Glutamatergic neuron (in vitro differentiated cells): ENCODE data around the gene ARHGAP21. TPM values are rescaled to one million over a fixed set of nuclear protein-coding genes. Genes with fewer than 3 reads are reported as not detected.

Experiments used
- DNase-seq: peaks from one replicate; pipeline ENCODE4 v3.0.0; 2022
- H3K27ac Mint-ChIP-seq: one replicate; pipeline ENCODE4 v1.8.0; 2020; ENCODE audit warnings: mild to moderate bottlenecking, mixed read lengths, inconsistent platforms; ENCODE audit not compliant: unreplicated experiment
- H3K27me3 Mint-ChIP-seq: one replicate; pipeline ENCODE4 v1.8.0; 2020; ENCODE audit warnings: mild to moderate bottlenecking, moderate library complexity, mixed read lengths, inconsistent platforms; ENCODE audit not compliant: unreplicated experiment
- H3K36me3 Mint-ChIP-seq: one replicate; pipeline ENCODE4 v1.8.0; 2020; ENCODE audit warnings: mild to moderate bottlenecking, mixed read lengths, inconsistent platforms; ENCODE audit not compliant: unreplicated experiment
- H3K4me1 Mint-ChIP-seq: one replicate; pipeline ENCODE4 v1.8.0; 2020; ENCODE audit warnings: mild to moderate bottlenecking, low read depth, mixed read lengths, inconsistent platforms; ENCODE audit not compliant: unreplicated experiment
- H3K4me3 Mint-ChIP-seq: one replicate; pipeline ENCODE4 v1.8.0; 2020; ENCODE audit warnings: mild to moderate bottlenecking, mixed read lengths, inconsistent platforms; ENCODE audit not compliant: unreplicated experiment
- H3K9me3 Mint-ChIP-seq: one replicate; pipeline ENCODE4 v1.8.0; 2020; ENCODE audit warnings: mild to moderate bottlenecking, moderate library complexity, mixed read lengths, inconsistent platforms; ENCODE audit not compliant: unreplicated experiment
- total RNA-seq: library from RNA; stranded (reverse); fragmentation: NEBNext Ultra II Directional; extraction: Animal tissue kit (Norgen Biotek cat#: 25700); gene quantifications from one replicate; pipeline ENCODE4 v1.2.1, GENCODE V29; 2021; ENCODE audit not compliant: unreplicated experiment
- TF ChIP-seq, protein P1 (sequence below): fragments of 200-600 bp; sonication (generic); IDR thresholded peaks from one replicate; pipeline ENCODE4 v1.5.0; 2021; ENCODE audit not compliant: partially characterized antibody, unreplicated experiment

Gene ARHGAP21
- total RNA-seq, 1 donor from 2014 or later: 217 TPM

GRCh38 chr10:24720096-24720495, 3.6 kb downstream of the ARHGAP21 start:
- Mint-ChIP-seq H3K9me3 (peaks cover 15% of the 10 kb centered on the region), H3K4me3 (no peak overlapping the region), H3K4me1 (peaks cover 7% of the 10 kb centered on the region), H3K27ac (no peak overlapping the region), H3K36me3 (no peaks in the 10 kb centered on the region), H3K27me3 (peaks cover 8% of the 10 kb centered on the region)
- TF ChIP-seq, protein P1, sequence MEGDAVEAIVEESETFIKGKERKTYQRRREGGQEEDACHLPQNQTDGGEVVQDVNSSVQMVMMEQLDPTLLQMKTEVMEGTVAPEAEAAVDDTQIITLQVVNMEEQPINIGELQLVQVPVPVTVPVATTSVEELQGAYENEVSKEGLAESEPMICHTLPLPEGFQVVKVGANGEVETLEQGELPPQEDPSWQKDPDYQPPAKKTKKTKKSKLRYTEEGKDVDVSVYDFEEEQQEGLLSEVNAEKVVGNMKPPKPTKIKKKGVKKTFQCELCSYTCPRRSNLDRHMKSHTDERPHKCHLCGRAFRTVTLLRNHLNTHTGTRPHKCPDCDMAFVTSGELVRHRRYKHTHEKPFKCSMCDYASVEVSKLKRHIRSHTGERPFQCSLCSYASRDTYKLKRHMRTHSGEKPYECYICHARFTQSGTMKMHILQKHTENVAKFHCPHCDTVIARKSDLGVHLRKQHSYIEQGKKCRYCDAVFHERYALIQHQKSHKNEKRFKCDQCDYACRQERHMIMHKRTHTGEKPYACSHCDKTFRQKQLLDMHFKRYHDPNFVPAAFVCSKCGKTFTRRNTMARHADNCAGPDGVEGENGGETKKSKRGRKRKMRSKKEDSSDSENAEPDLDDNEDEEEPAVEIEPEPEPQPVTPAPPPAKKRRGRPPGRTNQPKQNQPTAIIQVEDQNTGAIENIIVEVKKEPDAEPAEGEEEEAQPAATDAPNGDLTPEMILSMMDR: no peak
- DNase-seq: no peak

- H3K4me3 Mint-ChIP-seq: no peak overlapping the region
- no peak overlapping the region for H3K27ac Mint-ChIP-seq
- H3K9me3 Mint-ChIP-seq: peaks cover 13% of the 10 kb centered on the region
- peaks cover 11% of the 10 kb centered on the region for H3K4me1 Mint-ChIP-seq
- DNase-seq: no peak
- no peaks in the 10 kb centered on the region for H3K36me3 Mint-ChIP-seq
- TF ChIP-seq, protein P1: no peak
- H3K27me3 Mint-ChIP-seq: peaks cover 5% of the 10 kb centered on the region
Measured at GRCh38 chr10:24718031-24718855, 5.4 kb downstream of the ARHGAP21 start.

DNA sequence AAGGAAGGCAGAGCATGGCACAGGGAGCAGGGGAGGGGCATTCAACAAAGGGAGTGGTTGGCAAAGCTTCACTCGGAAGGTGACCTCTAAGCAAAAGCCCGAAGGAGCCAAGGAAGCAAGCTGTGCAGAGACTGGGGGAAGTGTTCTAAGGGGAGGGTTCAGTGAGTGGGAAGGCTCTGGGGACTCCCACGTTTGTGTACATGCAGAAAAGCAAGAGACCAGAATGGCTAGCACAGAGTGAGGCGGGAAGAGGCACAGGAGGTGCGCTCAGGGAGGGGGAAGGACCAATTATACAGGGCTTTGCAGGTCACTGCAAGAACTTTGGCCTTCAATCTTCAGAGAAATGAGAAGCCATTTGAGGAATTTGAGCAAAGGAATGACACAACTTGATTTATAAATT, 7.4 kb downstream of the ARHGAP21 start:
- H3K4me1 Mint-ChIP-seq: peaks cover 17% of the 10 kb centered on the region
- H3K9me3 Mint-ChIP-seq: peaks cover 6% of the 10 kb centered on the region
- H3K36me3 Mint-ChIP-seq: no peaks in the 10 kb centered on the region
- no peak overlapping the region for H3K27ac Mint-ChIP-seq
- DNase-seq: no peak
- no peak overlapping the region for H3K4me3 Mint-ChIP-seq
- TF ChIP-seq, protein P1: no peak
- H3K27me3 Mint-ChIP-seq: peaks cover 2% of the 10 kb centered on the region

DNA sequence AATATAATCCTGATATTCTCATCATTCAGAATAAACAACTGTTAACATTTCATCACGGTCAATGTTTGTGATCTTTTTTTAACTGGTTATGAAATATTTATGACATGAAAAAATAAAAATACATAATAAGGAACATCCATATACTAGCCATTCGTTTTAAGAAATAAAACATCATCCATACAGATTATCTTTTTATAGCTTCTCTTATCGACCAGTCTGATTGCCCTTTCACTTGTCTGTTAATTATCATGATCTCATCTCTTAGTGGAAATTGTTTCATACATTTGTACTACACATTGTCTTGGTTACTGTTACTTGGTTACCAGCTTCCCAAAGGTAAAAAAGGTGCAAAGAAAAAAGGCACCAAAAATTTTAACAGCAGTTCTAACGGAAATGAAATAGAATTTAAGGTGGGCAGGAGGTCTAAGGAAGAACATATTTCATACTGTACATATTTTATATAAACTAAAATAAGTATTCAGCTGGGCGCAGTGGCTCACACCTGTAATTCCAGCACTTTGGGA, 8.4 kb downstream of the ARHGAP21 start:
- peaks cover 2% of the 10 kb centered on the region for H3K9me3 Mint-ChIP-seq

DNA sequence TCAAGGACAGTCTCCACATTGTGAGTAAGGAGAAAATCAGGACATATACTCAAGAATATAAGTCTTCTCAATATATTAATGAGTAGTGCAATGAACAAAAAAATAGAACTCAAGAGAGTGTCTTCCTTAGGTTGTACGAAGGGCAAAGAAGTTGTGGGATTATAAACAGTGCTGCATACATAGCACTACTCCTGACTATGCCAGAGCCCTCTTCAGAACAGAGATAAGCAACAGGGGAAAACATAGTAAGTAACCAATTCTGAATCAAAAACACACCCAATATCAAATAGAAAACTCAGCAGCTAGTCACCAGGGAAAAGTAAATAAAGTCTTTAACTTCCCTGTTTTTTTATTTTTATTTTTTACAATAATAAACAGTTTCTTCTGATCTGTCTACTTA, 10.6 kb downstream of the ARHGAP21 start:
- Mint-ChIP-seq H3K27ac (no peak overlapping the region), H3K27me3 (no peaks in the 10 kb centered on the region), H3K36me3 (no peaks in the 10 kb centered on the region), H3K4me1 (peaks cover 11% of the 10 kb centered on the region), H3K9me3 (peaks cover 2% of the 10 kb centered on the region), H3K4me3 (no peak overlapping the region)
- DNase-seq: no peak
- TF ChIP-seq, protein P1: no peak

More for the DNA sequence above, 8.4 kb downstream of the ARHGAP21 start:
- no peak for DNase-seq
- H3K27ac Mint-ChIP-seq: no peak overlapping the region
- no peaks in the 10 kb centered on the region for H3K36me3 Mint-ChIP-seq
- H3K4me1 Mint-ChIP-seq: peaks cover 14% of the 10 kb centered on the region
- H3K27me3 Mint-ChIP-seq: no peaks in the 10 kb centered on the region
- TF ChIP-seq, protein P1: no peak
- peak overlapping the region; percentile 21 for H3K4me3 Mint-ChIP-seq
